GM12864 (cell line): ENCODE measurements around the gene CAMK2D.

Experiments used
- DNase-seq: peaks from one replicate; pipeline ENCODE4 v3.0.0-alpha.2; 2011; ENCODE audit warnings: low read depth
- H3K4me3 ChIP-seq: 2 replicates; pipeline ENCODE4 v1.5.1; 2011; ENCODE audit warnings: mild to moderate bottlenecking, low read depth, low read length, control low read depth
- CTCF ChIP-seq: IDR thresholded peaks from 2 replicates; pipeline ENCODE4 v1.5.1; 2011; ENCODE audit warnings: low read depth, mild to moderate bottlenecking, moderate library complexity, low read length, control low read depth, inconsistent platforms; ENCODE audit errors: missing control alignments

CAMK2D gene

GRCh38 chr4:113423631-113424030, 337.9 kb downstream of the CAMK2D start:
- DNase-seq: no peak
- no peak for TF ChIP-seq CTCF
- no peak overlapping the region for H3K4me3 ChIP-seq

- TF ChIP-seq CTCF: no peak
- no peak overlapping the region for H3K4me3 ChIP-seq
- DNase-seq: no peak
These were observed 340.6 kb downstream of the CAMK2D start for GRCh38 chr4:113420938-113421337.

DNA sequence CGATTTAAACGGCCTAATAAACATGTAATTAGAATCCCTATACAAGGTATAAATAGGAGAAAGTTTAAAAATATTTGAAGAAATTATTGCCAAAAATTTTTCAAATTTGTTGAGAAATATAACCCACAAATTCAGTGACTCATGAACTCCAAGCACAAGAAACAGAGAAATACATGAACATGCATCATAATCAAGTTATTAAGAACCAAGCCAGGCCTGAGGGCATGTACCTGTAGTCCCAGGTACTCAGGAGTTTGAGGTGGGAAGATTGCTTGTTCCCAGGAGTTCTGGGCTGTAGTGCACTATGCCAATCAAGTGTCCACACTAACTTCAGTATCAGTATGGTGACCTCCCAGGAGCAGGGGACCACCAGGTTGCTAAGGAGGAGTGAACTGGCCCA, 341.9 kb downstream of the CAMK2D start:
- DNase-seq: no peak
- H3K4me3 ChIP-seq: no peak overlapping the region
- TF ChIP-seq CTCF: no peak

DNA sequence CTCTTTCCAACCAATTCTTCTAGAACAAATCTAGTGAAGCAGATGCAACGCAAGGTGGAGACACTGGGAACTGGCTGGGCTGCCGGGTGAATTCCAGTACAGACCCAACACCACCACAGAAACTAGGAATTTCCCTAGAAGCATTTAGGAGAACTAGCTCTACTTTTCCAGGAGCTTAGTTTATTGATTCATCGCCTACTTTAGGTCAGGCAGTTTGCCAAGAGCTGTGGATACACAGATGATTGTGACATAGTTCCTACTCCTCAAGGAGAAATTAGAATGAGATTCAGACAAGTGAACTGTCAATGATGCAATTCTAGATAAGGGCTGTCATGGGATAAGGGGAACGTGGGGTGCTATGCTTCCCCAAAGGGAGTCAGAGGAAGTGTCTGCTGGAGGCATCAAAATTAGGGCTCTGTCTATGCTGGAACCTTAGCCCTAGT, 350.0 kb downstream of the CAMK2D start:
- DNase-seq: no peak
- TF ChIP-seq CTCF: no peak

DNA sequence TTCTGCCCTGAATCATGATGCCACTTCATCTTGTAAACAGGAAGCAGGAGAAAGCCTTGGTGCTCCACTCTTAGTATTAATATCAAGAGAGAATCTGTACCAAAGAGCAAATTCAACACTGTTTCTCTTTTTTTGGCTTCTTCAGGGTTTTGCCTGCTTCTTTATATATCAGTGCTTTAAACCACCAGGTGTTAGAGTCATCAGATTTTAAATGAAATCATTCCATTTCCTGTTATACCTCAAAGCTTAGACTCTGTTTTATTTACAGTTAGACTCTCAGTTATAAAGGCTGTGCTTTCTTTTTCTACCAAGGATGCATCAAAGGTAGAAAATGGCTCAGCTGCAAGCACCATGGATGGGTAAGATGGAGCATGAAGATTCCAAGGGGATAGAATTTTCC, 350.9 kb downstream of the CAMK2D start:
- TF ChIP-seq CTCF: no peak
- DNase-seq: no peak
- H3K4me3 ChIP-seq: no peak overlapping the region

More for the DNA sequence above, 350.0 kb downstream of the CAMK2D start:
- H3K4me3 ChIP-seq: no peak overlapping the region

DNA sequence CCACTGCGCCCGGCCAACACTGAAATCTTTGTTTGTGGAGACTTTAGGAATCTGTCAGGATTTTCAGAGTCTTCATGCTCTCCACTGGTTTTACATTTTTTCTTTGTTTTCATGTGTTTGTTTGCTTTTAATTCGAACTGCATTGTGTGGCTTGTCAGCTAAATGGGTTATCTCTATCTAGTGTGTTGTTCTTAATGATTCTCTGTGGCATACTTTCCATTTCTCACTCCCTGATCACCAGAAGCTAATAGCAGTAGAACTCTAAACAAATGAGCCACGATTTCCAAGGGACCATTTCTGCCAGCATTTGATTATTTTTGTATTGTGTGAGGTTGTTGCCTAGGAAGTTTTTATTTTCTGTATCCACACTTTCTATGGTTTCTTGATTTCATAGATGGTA, 352.4 kb downstream of the CAMK2D start:
- no peak overlapping the region for H3K4me3 ChIP-seq
- TF ChIP-seq CTCF: no peak
- DNase-seq: no peak

DNA sequence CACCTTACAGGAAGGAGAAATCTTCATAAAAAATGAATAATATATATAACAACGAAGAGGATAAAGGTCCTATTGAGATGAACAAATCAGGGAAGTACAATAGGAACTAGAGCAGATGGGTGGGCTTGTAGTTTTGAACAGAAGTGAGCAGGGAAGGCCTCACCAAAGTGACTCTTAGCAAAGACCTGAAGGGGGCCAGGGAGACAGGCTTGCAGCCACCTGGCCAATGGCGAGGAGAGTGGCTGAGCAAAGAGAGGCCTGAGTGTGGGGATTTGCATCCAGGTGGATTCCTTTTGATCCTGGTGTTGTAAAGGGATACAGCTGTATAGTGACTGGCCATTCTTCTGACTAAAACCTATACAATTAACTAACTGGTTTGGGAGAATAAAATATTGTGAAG, 354.1 kb downstream of the CAMK2D start:
- TF ChIP-seq CTCF: no peak
- DNase-seq: no peak
- H3K4me3 ChIP-seq: no peak overlapping the region
